LNCAP (cell line): ENCODE results near the gene CACNA1C.

Experiments used
- TF ChIP-seq, protein P1 (sequence below): fragments of 450-650 bp; IDR thresholded peaks from 2 replicates; pipeline ENCODE4 v1.5.1; 2017; ENCODE audit warnings: mild to moderate bottlenecking

The CACNA1C gene

DNA sequence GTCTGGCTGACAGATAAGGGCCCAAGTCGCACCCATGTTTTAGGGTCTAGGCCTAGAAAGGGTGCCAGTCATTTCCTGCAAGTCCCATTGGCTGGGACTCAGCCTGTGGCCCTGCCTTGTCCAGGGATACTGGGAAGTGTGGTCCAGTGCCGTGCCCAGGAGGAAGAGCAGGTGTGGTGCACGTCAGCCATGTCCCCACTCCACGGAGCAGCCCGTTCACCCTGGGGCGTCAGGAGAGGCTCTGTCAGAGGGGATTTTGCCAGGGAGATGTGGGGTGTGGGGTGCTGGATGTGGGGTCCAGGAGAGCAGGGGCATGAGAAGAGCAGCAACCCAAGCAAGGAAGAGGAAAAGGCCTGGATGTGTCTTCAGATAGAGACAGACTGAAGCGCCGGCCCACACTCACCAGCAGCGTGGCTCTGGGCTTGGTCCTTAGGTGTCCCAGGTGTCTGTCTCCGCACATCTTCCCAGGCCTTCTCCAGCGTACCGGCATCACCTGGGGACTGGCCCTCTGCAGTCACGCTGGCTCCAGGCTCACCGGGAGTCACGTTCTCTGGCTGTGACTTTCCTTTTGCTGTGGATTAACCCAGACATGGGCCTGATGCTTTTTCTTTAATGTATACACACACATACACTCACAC, 138.2 kb downstream of the CACNA1C start:
- TF ChIP-seq, protein P1, sequence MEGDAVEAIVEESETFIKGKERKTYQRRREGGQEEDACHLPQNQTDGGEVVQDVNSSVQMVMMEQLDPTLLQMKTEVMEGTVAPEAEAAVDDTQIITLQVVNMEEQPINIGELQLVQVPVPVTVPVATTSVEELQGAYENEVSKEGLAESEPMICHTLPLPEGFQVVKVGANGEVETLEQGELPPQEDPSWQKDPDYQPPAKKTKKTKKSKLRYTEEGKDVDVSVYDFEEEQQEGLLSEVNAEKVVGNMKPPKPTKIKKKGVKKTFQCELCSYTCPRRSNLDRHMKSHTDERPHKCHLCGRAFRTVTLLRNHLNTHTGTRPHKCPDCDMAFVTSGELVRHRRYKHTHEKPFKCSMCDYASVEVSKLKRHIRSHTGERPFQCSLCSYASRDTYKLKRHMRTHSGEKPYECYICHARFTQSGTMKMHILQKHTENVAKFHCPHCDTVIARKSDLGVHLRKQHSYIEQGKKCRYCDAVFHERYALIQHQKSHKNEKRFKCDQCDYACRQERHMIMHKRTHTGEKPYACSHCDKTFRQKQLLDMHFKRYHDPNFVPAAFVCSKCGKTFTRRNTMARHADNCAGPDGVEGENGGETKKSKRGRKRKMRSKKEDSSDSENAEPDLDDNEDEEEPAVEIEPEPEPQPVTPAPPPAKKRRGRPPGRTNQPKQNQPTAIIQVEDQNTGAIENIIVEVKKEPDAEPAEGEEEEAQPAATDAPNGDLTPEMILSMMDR, result no peak

DNA sequence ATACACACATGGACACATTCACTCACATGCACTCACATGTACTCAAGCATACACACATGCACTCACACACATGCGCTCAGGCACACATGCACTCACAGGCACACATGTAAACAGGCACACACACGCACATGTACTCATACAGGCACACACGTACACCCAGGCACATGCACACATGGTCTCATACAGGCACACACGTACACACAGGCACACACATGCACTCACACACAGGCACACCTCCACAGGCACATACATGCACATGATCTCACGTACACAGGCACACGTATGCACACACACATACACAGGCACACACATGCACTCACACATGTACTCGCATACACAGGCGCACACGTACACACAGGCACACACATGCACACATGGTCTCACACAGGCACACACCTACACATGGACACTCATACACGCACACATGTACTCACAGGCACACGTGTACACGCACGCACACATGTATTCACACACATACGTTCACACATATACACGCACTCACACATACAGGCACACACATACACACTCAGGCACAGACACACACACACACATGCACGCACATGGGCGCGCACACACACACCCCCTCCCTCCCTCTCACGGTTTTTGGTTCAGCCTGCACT, 138.9 kb downstream of the CACNA1C start:
- TF ChIP-seq, protein P1, result no peak

DNA sequence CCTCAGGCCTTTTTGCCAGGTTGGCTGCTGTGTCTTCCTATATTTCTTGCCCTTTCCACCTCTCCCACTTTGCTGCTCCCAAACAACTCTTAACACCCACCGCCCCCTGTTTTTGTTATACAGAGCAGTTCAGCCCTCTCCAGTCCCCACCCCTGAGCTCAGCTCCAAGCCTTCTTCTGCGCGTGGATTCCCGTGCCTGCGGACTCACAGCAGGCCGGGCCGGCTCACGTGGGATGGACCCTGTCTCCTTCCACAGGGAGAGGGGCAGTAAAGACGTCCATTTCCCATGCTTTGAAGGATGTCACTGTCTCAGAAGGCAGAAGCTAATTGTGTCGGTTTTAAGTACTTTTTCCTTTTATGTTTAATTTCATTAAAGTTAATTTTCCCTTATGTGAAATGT, 139.4 kb downstream of the CACNA1C start:
- TF ChIP-seq, protein P1, result no peak

DNA sequence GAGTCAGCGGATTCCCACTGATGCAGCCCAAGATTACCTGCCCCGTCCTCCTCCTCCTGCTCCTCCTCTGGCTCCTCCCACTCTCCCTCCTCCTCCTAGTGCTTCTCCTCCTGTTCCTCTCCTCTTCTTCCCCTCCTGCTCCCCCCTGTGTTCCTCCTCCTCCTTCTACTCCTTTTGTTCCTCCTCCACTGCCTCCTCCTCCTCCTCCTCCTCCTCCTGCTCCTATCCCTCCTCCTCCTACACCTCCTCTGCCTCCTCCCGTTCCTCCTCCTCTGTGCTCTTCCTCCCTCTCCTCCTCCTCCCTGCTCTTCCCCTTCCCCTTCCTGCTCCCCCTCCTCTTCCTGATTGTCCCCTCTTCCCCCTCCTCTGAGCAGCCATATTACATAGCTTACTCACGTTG, 141.3 kb downstream of the CACNA1C start:
- TF ChIP-seq, protein P1, result no peak

DNA sequence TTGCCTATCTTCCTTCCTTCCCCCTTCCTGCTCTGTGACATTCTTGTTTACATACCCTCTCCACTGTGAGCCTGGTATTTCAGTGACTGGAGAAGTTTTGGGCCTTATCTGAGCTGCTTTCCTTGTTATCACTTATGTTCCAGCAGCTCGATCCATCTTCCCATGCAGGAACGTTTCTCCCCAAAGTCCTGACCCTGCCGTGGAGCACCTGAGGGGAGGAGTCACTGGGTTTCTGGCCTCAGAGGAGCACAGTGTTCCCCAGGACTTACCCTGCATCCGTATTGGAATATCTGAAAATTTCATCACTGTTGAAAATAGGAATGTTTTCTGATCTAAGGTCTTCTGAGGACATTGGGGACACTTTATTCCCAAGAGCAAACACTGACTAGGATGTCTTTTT, 141.8 kb downstream of the CACNA1C start:
- TF ChIP-seq, protein P1, result no peak

DNA sequence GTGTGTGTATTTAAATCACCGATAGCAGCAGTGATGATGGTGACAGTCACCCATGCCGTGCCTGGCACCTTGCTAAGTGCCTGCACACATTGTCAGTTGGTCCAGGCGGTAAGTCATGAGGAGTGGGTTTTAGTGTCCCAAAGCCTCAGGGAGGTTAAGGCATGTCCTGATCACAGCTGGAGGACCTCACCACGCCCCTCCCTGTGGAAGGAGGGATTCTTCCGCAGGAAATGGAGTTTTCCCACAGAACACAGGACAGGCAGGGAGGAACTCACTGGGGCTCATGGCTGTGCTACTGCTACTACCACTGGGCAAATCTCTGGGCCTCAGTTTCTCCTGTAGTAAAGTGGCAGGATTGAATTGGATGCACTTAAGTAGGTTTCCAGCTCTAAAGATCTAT, 142.3 kb downstream of the CACNA1C start:
- TF ChIP-seq, protein P1, result no peak

DNA sequence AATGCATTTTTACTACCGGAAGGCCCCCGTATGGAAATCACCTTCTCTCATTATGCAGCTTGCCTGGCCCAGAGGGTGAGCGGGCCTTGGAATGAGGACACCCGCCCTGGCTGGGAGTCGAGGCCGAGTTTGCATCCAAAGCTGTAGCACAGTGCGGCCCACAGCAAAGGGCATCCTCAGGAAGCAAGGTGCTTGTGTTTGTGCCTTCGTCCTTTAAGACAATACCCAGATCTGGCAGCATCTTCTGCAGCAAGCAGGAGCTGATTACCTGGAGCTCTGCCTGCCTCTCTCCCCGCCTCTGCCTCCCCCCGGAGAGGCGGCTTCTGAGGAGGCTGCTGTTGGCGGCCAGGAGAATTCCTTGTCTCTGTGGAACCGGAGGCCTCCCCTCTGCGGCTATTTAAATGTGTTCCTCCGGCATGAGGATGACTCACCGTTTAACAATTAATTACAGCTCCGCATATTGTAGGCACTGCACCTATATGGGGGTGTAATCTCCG, 145.3 kb downstream of the CACNA1C start:
- TF ChIP-seq, protein P1, result no peak
